Myocyte (in vitro differentiated cells): ENCODE results near the gene MAST4. TPM values are rescaled to one million over a fixed set of nuclear protein-coding genes. Genes with fewer than 3 reads are reported as not detected.
A peak's percentile ranks its signal among the peaks of the same experiment; 100 is the strongest.

ENCODE experiments used
- DNase-seq: peaks from one replicate; pipeline ENCODE4 v3.0.0-alpha.2; 2012; ENCODE audit warnings: low read depth
- total RNA-seq: library from RNA; depleted of rRNA; stranded (reverse); fragments of >200 nt; gene quantifications from 2 replicates; pipeline ENCODE4 v1.2.3, GENCODE V29; 2014

The MAST4 gene
- total RNA-seq, 1 donor from 2014 or later: 7.6 TPM

DNA sequence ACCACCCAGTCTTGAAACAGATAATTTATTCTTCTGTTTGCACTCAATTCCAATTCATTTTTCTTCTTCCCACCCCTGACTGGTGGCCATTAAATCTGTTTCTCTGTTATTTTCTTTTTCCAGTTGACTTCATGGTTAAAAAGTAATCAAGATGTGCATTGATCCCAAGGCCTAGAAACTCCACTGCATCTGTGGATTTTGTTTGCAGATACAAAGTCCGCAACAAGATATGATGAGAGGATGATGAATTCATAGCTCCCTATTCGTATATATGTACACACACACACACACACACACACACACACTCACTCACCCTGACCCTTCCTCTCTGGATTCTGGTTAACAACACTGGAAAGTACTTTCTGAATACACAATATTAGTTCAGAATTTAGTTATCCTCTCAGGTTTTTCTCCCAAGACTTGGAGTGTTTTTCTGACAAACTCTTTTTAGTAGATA, 548.0 kb downstream of the MAST4 start:
- no peak for DNase-seq

DNA sequence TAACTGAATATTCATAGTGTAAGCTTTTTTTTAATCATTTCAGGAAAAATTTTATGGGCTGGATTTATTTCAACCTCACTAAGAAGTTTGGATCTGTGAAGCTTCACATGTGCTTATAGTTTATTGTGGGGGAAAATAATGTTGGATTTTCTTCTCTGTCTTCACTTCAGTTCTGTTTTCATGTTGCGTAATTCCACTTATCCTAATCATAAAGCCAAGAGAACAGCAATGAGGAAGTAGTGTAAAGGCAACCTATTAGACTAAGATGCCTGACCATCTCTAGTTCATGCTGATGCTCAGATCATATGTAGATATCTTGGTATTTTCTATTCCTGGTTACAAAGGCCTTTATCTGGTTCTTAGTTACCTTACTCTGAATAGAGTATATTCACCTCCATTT, 550.4 kb downstream of the MAST4 start:
- no peak for DNase-seq

DNA sequence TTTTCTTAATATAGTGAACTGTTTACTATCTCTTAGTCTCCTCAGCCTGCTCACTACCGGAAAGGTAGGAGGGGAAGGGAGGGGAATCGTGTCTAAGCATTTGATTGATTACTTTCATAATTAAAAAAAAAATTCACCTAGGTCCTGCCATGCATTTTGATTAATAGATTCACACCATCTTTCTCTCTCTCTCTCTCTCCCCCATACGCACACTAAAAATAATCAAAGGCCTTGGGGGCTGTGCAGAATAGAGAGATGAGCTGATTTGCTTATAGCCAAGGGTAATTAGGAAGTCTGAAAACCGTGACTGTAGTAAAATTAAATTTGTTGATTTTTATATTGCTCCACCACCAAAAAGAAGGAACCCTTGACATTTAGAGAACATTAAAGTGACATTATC, 550.8 kb downstream of the MAST4 start:
- DNase-seq: no peak

DNA sequence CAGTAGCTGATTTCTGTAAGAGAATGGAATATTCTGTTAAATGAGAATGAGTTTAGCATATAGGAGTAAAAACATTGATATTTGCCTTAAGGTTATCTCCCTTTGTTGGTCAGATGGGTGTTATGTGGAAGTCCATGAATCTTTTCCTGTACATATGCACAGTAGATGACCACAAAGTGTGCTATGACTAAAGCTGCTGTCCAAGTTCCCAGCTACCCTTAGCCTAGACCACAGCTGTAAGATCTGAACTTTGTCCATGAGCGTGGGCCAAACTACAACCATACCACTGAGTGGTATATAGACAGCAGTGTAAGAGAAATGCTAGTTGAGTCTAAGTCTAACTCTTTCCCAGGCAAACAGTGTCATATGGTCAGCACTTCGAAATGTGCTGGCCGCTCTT, 551.6 kb downstream of the MAST4 start:
- DNase-seq: no peak

DNA sequence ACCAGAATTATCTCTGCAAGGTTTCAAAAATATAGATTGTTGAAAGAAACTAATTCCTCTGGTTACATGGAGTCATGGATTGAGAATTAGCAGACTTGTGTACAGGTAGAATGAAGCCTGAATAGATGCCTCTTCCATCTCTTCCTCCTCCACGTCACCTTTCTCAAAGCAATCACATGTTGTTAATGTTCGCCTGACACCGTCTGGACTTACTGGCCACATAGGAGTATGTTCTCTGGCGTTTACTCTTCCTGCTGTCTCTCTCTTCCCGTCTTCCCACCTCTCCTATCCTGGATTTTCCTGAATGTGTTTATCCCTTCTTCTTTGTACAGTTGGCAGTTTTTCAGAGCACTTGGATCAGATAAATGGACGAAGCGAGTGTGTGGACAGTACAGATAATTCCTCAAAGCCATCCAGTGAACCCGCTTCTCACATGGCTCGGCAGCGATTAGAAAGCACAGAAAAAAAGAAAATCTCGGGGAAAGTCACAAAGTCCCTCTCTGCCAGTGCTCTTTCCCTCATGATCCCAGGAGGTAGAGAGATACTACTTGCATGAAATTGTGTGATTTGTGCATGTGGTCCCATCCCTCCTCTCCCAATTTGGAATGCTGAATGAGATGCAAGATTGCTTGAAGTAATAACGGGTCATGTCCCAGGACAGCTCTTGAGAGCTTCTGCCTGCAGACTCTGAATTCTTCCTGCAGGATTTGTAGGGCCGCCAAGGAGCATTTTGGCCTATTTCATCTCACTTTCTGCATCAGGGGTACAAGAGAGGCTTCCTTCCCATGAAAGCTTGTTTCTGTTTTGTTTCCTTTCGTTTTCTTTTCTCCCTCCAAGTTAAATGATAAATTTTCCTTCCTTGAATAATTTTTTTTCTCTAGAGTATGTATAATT, 553.1 kb downstream of the MAST4 start:
- DNase-seq: no peak

DNA sequence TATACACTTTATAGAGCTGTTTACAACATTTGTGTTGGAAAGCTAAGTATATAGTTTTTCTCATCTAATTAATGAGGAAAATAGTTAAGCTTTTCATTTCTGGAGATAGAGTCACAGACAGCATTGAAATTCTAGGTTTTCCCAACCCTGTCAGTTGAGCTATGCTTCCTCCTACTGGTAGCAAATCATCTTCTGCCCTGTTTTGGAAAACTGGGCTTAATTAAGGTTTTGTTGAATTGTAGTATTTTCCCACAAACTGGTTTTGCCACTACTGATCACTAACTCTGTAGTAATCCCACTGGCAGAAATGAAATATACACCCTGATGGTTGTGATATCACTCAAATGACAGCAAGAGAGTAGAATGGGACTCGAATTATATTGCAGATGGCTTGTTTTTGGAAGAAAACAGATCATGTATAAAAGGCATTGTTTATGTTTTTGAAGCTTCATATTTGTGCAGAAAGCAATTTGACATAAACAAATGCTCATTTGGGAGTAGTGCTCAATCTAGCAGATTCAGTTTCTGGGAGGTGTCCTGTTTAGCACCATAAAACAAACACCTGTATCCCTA, 553.8 kb downstream of the MAST4 start:
- no peak for DNase-seq

DNA sequence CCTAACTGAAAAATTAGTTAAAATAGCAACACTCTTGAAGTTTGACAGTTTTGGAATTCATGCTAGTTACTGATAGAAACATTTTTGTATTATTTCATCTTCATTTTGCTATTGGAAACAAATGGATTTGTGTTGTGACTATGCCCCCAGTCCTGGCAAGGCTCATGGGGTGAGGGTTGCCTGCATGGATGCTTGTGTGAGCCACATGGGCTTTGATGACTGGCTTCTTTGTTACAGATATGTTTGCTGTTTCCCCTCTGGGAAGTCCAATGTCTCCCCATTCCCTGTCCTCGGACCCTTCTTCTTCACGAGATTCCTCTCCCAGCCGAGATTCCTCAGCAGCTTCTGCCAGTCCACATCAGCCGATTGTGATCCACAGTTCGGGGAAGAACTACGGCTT, 556.2 kb downstream of the MAST4 start:
- no peak for DNase-seq

DNA sequence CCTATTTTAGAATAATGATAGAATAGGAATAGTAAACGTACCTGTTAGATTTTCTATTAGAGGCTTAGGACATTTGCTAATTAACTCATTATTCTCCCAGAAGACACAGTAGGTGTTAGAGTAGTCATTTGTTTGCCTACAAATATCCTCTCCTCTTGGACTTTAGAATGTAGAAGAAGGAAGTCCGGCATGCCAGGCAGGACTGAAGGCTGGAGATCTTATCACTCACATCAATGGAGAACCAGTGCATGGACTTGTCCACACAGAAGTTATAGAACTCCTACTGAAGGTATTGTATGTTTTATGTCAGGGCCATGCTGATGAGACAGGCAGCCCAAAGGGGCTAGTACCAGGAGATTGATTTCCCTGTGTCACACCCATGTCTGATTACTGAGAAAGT, 557.1 kb downstream of the MAST4 start:
- DNase-seq: no peak

DNA sequence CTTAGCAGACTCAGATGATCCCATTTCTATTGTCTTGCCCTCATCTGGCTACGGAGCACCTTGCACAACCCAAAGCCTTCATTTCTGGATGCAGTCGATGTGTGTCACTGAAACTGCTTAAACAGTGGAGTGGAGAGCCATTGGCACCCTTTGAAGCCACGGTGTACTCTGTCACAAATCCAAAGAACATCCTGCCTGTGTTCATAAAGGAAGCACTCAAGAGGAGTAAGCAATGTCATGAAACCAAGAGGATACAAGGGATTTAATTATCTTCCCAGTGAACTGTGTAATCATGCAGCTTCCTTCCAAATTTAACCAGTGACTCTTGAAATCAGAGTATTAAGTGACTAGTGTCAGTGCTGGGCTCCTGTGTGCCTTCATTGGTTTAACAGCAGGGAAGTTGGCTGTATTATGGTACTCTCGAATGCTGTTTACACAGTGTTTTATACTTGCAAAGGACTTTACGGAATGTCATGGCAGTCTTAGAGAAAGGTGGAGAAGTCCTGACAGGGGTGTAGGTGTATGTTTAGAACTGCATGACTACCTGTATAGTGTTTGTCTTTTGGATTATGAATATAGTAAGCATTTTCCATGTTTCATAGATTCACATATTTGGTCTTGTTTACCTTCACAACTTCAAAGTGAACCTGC, 558.5 kb downstream of the MAST4 start:
- peak; percentile 15 for DNase-seq

DNA sequence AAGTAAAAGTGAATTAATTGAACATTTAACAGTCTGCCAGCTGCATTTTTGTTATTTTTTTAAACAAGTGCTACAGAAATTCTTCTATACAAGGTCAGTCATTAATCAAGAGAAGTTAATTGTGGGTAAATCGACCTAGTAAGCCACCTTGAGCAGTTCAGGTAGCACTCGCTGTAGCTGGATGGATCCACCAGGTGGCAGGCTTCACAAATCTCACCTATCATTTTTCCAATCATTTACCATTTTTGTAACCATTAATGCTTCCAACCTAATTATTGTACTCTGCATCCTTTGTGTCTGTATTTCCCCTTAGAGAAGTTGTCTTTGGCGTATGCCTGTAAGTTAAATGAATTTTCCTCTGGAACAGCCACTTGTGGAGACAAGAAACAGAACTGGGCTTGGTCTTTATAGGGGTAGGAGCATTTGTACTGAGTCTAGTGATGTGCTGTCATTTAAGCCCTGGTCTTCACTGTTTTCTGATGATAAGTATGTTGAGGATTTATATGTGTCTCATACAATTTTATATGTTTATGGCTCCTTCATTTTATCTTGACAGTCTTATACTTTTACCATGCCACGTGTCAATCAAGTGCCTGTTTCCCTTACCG, 560.9 kb downstream of the MAST4 start:
- peak; percentile 20 for DNase-seq

DNA sequence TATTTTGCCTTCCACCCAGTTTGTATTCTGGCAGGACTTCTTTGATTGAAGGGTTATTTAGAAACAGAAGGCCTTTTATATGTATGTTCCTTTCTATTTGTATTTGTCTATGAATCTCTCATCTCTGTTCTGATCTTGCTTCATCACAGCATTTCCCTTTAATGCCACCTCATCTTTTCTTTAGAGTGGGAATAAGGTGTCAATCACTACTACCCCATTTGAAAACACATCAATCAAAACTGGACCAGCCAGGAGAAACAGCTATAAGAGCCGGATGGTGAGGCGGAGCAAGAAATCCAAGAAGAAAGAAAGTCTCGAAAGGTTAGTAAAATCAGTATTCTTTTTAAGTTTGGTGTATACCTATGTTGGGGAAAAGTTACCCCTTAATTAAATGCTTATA, 564.1 kb downstream of the MAST4 start:
- no peak for DNase-seq

DNA sequence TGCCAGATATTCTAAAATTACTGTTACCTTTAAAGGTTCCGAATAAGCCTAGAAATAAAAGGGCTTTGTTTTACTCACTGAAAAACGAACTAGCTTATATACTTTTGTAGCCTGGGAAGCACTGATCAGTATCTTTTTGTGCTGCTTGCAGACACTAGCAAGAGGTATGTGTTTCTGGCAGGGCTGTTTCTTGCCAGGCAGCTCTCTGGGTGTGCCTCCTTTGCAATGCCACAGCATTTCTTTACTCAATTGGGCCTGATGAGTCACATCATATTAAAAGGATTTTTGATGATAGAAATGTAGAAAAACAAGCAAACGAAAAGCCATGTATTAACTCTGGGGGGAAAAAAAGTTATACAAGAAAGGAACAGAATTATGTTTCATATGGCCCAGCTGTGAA, 564.8 kb downstream of the MAST4 start:
- peak; percentile 74 for DNase-seq

DNA sequence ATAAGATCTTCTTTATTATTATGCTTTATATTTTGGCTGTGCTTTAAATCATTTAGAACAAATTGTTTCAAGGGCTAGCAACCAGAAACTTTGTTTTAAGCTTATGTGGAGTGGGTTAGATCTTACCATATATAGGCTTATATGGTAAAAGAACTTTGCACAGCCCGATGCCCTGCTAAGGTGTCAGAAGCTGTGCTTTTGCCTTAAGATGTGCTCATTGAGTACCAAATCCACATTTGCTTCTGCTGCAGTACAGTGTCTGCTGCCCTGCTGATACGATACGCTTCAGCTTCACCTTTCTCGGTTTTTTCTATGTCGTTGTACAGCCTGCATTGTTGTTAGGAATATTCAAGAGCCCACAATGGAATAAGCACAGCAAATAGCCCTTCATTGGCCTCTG, 565.6 kb downstream of the MAST4 start:
- DNase-seq: no peak

DNA sequence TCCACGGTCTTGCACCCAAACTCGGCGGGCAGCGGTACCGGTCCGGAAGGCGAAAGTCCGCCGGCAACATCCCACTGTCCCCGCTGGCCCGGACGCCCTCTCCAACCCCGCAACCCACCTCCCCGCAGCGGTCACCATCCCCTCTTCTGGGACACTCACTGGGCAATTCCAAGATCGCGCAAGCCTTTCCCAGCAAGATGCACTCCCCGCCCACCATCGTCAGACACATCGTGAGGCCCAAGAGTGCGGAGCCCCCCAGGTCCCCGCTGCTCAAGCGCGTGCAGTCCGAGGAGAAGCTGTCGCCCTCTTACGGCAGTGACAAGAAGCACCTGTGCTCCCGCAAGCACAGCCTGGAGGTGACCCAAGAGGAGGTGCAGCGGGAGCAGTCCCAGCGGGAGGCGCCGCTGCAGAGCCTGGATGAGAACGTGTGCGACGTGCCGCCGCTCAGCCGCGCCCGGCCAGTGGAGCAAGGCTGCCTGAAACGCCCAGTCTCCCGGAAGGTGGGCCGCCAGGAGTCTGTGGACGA, 567.1 kb downstream of the MAST4 start:
- no peak for DNase-seq

DNA sequence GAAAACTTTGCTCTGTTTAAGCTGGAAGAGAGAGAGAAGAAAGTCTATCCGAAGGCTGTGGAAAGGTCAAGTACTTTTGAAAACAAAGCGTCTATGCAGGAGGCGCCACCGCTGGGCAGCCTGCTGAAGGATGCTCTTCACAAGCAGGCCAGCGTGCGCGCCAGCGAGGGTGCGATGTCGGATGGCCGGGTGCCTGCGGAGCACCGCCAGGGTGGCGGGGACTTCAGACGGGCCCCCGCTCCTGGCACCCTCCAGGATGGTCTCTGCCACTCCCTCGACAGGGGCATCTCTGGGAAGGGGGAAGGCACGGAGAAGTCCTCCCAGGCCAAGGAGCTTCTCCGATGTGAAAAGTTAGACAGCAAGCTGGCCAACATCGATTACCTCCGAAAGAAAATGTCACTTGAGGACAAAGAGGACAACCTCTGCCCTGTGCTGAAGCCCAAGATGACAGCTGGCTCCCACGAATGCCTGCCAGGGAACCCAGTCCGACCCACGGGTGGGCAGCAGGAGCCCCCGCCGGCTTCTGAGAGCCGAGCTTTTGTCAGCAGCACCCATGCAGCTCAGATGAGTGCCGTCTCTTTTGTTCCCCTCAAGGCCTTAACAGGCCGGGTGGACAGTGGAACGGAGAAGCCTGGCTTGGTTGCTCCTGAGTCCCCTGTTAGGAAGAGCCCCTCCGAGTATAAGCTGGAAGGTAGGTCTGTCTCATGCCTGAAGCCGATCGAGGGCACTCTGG, 567.8 kb downstream of the MAST4 start:
- DNase-seq: no peak

DNA sequence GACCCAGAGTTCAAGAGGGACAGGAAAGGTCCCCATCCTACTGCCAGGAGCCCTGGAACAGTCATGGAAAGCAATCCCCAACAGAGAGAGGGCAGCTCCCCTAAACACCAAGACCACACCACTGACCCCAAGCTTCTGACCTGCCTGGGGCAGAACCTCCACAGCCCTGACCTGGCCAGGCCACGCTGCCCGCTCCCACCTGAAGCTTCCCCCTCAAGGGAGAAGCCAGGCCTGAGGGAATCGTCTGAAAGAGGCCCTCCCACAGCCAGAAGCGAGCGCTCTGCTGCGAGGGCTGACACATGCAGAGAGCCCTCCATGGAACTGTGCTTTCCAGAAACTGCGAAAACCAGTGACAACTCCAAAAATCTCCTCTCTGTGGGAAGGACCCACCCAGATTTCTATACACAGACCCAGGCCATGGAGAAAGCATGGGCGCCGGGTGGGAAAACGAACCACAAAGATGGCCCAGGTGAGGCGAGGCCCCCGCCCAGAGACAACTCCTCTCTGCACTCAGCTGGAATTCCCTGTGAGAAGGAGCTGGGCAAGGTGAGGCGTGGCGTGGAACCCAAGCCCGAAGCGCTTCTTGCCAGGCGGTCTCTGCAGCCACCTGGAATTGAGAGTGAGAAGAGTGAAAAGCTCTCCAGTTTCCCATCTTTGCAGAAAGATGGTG, 568.8 kb downstream of the MAST4 start:
- no peak for DNase-seq

DNA sequence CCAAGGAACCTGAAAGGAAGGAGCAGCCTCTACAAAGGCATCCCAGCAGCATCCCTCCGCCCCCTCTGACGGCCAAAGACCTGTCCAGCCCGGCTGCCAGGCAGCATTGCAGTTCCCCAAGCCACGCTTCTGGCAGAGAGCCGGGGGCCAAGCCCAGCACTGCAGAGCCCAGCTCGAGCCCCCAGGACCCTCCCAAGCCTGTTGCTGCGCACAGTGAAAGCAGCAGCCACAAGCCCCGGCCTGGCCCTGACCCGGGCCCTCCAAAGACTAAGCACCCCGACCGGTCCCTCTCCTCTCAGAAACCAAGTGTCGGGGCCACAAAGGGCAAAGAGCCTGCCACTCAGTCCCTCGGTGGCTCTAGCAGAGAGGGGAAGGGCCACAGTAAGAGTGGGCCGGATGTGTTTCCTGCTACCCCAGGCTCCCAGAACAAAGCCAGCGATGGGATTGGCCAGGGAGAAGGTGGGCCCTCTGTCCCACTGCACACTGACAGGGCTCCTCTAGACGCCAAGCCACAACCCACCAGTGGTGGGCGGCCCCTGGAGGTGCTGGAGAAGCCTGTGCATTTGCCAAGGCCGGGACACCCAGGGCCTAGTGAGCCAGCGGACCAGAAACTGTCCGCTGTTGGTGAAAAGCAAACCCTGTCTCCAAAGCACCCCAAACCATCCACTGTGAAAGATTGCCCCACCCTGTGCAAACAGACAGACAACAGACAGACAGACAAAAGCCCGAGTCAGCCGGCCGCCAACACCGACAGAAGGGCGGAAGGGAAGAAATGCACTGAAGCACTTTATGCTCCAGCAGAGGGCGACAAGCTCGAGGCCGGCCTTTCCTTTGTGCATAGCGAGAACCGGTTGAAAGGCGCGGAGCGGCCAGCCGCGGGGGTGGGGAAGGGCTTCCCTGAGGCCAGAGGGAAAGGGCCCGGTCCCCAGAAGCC, 569.6 kb downstream of the MAST4 start:
- no peak for DNase-seq

DNA sequence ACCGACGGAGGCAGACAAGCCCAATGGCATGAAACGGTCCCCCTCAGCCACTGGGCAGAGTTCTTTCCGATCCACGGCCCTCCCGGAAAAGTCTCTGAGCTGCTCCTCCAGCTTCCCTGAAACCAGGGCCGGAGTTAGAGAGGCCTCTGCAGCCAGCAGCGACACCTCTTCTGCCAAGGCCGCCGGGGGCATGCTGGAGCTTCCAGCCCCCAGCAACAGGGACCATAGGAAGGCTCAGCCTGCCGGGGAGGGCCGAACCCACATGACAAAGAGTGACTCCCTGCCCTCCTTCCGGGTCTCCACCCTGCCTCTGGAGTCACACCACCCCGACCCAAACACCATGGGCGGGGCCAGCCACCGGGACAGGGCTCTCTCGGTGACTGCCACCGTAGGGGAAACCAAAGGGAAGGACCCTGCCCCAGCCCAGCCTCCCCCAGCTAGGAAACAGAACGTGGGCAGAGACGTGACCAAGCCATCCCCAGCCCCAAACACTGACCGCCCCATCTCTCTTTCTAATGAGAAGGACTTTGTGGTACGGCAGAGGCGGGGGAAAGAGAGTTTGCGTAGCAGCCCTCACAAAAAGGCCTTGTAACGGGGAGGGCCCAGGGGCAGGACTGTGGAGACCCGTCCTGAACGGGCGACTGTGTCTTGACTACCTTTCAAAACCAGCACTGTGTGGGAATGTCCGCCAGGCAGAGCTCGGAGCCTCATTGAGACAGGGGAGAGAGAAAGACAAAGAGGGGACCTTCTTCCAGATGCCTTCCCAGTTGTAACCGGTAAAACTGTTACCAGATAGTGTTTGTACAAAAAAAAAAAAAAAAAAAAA, 570.5 kb downstream of the MAST4 start:
- no peak for DNase-seq
